Spinal cord (tissue), 10 donors: ENCODE measurements around the gene GNAQ. TPM values are rescaled to one million over a fixed set of nuclear protein-coding genes. Genes with fewer than 3 reads are reported as not detected.
A peak's percentile ranks its signal among the peaks of the same experiment; 100 is the strongest.

ENCODE experiments used
- DNase-seq, 6 donors: peaks; one replicate each; pipeline versions ENCODE4 v3.0.0 to v3.0.0-alpha.2; 2013 to 2015; ENCODE audit warnings: low spot score in 6 of 6, low read depth in 4 of 6
- H3K27ac ChIP-seq: one replicate; pipeline ENCODE4 v1.5.1; 2013; ENCODE audit warnings: low read depth, low read length, control low read depth
- H3K27me3 ChIP-seq: one replicate; pipeline ENCODE4 v1.6.1; 2013; ENCODE audit warnings: low read length; ENCODE audit not compliant: control insufficient read depth, insufficient read depth
- H3K36me3 ChIP-seq: one replicate; pipeline ENCODE4 v1.6.1; 2013; ENCODE audit warnings: low read length; ENCODE audit not compliant: control insufficient read depth, insufficient read depth
- H3K4me1 ChIP-seq: one replicate; pipeline ENCODE4 v1.6.1; 2013; ENCODE audit warnings: low read length; ENCODE audit not compliant: control insufficient read depth, insufficient read depth
- H3K4me3 ChIP-seq: one replicate; pipeline ENCODE4 v1.5.1; 2013; ENCODE audit warnings: low read depth, low read length, control low read depth
- H3K9me3 ChIP-seq: one replicate; pipeline ENCODE4 v1.6.1; 2013; ENCODE audit warnings: low read length; ENCODE audit not compliant: control insufficient read depth, insufficient read depth
- WGBS: methylation state at CpG from one replicate; pipeline ENCODE4 v1.1.5; 2013; ENCODE audit warnings: missing lambda C conversion rate; ENCODE audit not compliant: insufficient coverage; 5-methylcytosine and 5-hydroxymethylcytosine counted together
- polyA plus RNA-seq, 2 donors: library from polyadenylated mRNA; unstranded; fragments of 120-200 nt; gene quantifications; one replicate each; pipeline ENCODE4 v1.2.1, GENCODE V29; 2013; ENCODE audit not compliant: insufficient read length in 2 of 2
- total RNA-seq, 2 donors: library from RNA; depleted of rRNA in 1 of 2; stranded (reverse); fragments of 120-200 nt in 1 of 2; fragments of >200 nt in 1 of 2; gene quantifications; one replicate each; pipeline versions ENCODE4 v1.2.3 to v1.2.4, GENCODE V29; 2013 to 2014
- donor health status: healthy.

The GNAQ gene
- total and polyA plus RNA-seq, 4 donors = 53.2 to 134 (median 102) TPM

- no peak for DNase-seq
- Histone ChIP-seq H3K4me3 (no peak overlapping the region), H3K36me3 (no peaks in the 10 kb centered on the region), H3K9me3 (peaks cover 3% of the 10 kb centered on the region), H3K27me3 (no peaks in the 10 kb centered on the region), H3K4me1 (no peaks in the 10 kb centered on the region), H3K27ac (no peak overlapping the region)
- WGBS = no CpG with 5 or more reads among the region's 1 CpG
These were observed 288.2 kb downstream of the GNAQ start for GRCh38 chr9:77743386-77743785.

- DNase-seq = no peak
- WGBS = no CpG with 5 or more reads among the region's 4 CpGs
- Histone ChIP-seq H3K4me1 (no peaks in the 10 kb centered on the region), H3K4me3 (no peak overlapping the region), H3K9me3 (no peaks in the 10 kb centered on the region), H3K36me3 (no peaks in the 10 kb centered on the region), H3K27ac (no peak overlapping the region), H3K27me3 (no peaks in the 10 kb centered on the region)
These were observed 292.7 kb downstream of the GNAQ start for GRCh38 chr9:77738932-77739331.

GRCh38 chr9:77735494-77735893, 296.1 kb downstream of the GNAQ start:
- Histone ChIP-seq H3K27me3 (no peaks in the 10 kb centered on the region), H3K36me3 (no peaks in the 10 kb centered on the region), H3K27ac (peak overlapping the region; percentile 29), H3K9me3 (no peaks in the 10 kb centered on the region), H3K4me1 (peaks cover 3% of the 10 kb centered on the region), H3K4me3 (no peak overlapping the region)
- 79% methylated on average over 5 of the region's 5 CpGs for WGBS
- DNase-seq = peak in 1 of 6 donors; percentile 53

- Histone ChIP-seq H3K27ac (no peak overlapping the region), H3K27me3 (no peaks in the 10 kb centered on the region), H3K4me1 (peaks cover 3% of the 10 kb centered on the region), H3K9me3 (no peaks in the 10 kb centered on the region), H3K36me3 (peaks cover 10% of the 10 kb centered on the region), H3K4me3 (no peak overlapping the region)
- no peak for DNase-seq
- 67% methylated on average over 6 of the region's 8 CpGs for WGBS
These were observed 299.7 kb downstream of the GNAQ start for GRCh38 chr9:77731930-77732329.

GRCh38 chr9:77731008-77731698, 300.5 kb downstream of the GNAQ start:
- WGBS = 88% methylated on average over 4 of the region's 5 CpGs
- H3K4me1 ChIP-seq = peaks cover 3% of the 10 kb centered on the region
- H3K27ac ChIP-seq = no peak overlapping the region

DNA sequence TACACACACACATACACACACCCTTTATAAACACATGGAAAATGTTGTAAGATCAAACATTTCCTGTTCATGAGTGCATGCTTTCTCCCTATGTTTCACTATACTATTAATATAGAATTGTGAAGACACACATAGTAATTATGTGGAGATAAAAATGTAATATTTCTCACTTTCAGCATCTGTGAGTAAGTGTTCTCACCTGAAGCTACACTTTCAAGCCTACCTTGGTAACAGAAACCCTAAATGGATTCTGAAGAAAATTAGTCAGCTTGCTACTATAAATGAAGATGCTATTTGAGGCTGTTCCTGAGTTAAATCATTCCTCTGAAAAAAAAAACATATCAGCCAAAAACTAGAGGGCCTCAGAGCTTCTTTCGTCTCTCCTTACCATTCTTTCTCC, 302.4 kb downstream of the GNAQ start:
- H3K4me1 ChIP-seq = peaks cover 3% of the 10 kb centered on the region
- H3K9me3 ChIP-seq = no peaks in the 10 kb centered on the region
- peaks cover 10% of the 10 kb centered on the region for H3K36me3 ChIP-seq
- H3K27me3 ChIP-seq = no peaks in the 10 kb centered on the region
- WGBS = 80% methylated on average over 1 of the region's 1 CpG
- H3K27ac ChIP-seq = no peak overlapping the region
- DNase-seq = no peak
- H3K4me3 ChIP-seq = no peak overlapping the region

More at GRCh38 chr9:77731008-77731698, 300.5 kb downstream of the GNAQ start:
- Histone ChIP-seq H3K4me3 (no peak overlapping the region), H3K27me3 (no peaks in the 10 kb centered on the region), H3K9me3 (no peaks in the 10 kb centered on the region), H3K36me3 (peaks cover 10% of the 10 kb centered on the region)
- DNase-seq = no peak

DNA sequence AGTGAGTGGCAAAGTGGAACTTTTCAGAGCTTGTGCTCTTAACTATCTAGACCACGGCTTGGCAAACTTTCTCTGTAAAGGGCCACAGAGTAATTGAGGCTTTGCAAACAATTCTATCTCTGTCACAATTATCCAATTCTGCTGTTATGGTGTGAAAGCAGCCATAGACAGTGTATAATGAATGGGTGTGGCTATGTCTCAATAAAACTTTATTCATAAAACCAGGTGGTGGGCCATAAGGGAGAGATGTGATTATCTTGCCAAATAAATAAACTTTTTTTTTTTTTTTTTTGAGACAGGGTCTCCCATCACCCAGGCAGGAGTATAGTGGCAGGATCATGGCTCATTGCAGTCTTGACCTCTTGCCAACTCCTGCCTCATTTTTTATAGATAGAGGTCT, 304.8 kb downstream of the GNAQ start:
- WGBS = no CpG with 5 or more reads among the region's 1 CpG
- H3K27ac ChIP-seq = no peak overlapping the region

GRCh38 chr9:77726289-77726688, 305.3 kb downstream of the GNAQ start:
- Histone ChIP-seq H3K4me1 (peaks cover 2% of the 10 kb centered on the region), H3K9me3 (no peaks in the 10 kb centered on the region), H3K4me3 (no peak overlapping the region), H3K36me3 (peaks cover 10% of the 10 kb centered on the region), H3K27ac (no peak overlapping the region), H3K27me3 (no peaks in the 10 kb centered on the region)
- DNase-seq = no peak

More for the DNA sequence above, 304.8 kb downstream of the GNAQ start:
- Histone ChIP-seq H3K9me3 (no peaks in the 10 kb centered on the region), H3K4me1 (peaks cover 3% of the 10 kb centered on the region), H3K4me3 (no peak overlapping the region), H3K36me3 (peaks cover 10% of the 10 kb centered on the region), H3K27me3 (no peaks in the 10 kb centered on the region)
- DNase-seq = no peak

DNA sequence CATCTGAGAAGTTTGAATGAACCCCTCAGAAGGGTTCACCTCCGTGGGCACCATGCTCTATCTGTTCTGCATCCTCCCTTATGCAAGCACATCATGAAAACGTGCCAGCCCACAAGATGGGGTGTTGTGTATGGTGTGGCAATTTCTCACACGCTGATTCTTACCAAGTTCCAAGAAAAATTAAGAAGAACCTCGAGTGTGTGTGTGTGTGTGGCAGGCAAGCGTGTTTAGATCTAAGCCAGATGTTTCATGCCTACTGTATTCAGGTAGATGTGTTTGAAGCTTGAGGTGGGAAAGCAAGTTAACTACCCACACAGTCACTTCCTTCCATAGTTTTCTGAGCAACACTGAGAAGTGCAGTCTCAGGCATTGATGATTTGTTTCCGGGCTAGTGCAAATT, 305.8 kb downstream of the GNAQ start:
- peaks cover 10% of the 10 kb centered on the region for H3K36me3 ChIP-seq
- no peaks in the 10 kb centered on the region for H3K9me3 ChIP-seq
- no peak overlapping the region for H3K27ac ChIP-seq
- no peak for DNase-seq
- no peaks in the 10 kb centered on the region for H3K4me1 ChIP-seq
- no CpG with 5 or more reads among the region's 6 CpGs for WGBS
- H3K27me3 ChIP-seq = no peaks in the 10 kb centered on the region
- no peak overlapping the region for H3K4me3 ChIP-seq

GRCh38 chr9:77725046-77725694, 306.4 kb downstream of the GNAQ start:
- peak in 1 of 6 donors; percentile 58 for DNase-seq
- Histone ChIP-seq H3K27ac (no peak overlapping the region), H3K9me3 (no peaks in the 10 kb centered on the region), H3K36me3 (peaks cover 10% of the 10 kb centered on the region), H3K4me1 (no peaks in the 10 kb centered on the region), H3K4me3 (no peak overlapping the region), H3K27me3 (no peaks in the 10 kb centered on the region)
- no CpG with 5 or more reads among the region's 2 CpGs for WGBS
